Testis (tissue), 2 donors: ENCODE measurements around the gene GPC3.

Source experiments
- CTCF ChIP-seq, 3 experiments: fragments of 450-650 bp in 2 of 3; fragments of 200-600 bp in 1 of 3; sonication (generic) in 1 of 3; IDR thresholded peaks; one replicate each; pipeline ENCODE4 v1.5.1; 2016 to 2019; ENCODE audit warnings: antibody characterized with exemption in 3 of 3, mild to moderate bottlenecking in 2 of 3, moderate library complexity in 1 of 3
- POLR2A ChIP-seq: fragments of 450-650 bp; IDR thresholded peaks from one replicate; pipeline ENCODE4 v1.6.1; 2017; ENCODE audit warnings: antibody characterized with exemption, mild to moderate bottlenecking, moderate library complexity

DNA sequence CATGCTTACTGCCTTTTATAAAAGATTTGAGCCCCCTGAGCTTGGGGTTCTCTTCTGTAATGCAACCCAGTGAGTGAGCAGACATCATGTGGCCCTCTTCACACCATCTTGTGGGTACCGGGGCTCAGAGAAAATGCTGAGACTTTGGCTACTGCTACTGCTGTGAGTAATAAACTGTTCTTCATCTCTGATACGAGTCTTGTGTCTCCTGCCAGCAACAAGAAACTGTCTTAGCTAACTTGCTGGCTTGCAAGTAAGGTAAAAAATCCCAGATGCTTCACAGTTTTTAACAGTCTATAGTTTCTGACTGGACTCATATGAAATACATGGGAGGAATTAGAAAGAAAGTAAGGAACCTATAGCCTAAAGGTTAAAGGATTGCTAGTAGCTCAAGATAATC is 148.3 kb downstream of the GPC3 start:
- TF ChIP-seq CTCF (IDR thresholded peaks at IDR 0.05) (no peak), POLR2A (no peak)
